ENCODE data around the gene LARGE1.

GRCh38 chr22:33451866-33452469 is 468.3 kb downstream of the LARGE1 start:
- TF ChIP-seq POLR2A (IDR thresholded peaks at IDR 0.05; ENCODE audit: low read depth, low read length), result no peak
- TF ChIP-seq POLR2AphosphoS5 (IDR thresholded peaks at IDR 0.05; ENCODE audit: low read depth, low read length), result no peak
- no peak for TF ChIP-seq TAF1 (IDR thresholded peaks at IDR 0.05; ENCODE audit: low read depth, low read length)
- no peak for TF ChIP-seq SPI1 (IDR thresholded peaks at IDR 0.05; ENCODE audit: low read depth, low read length)
